ENCODE measurements around the gene PPP1R9B.
A peak's percentile ranks its signal among the peaks of the same experiment; 100 is the strongest.

Gene PPP1R9B

DNA sequence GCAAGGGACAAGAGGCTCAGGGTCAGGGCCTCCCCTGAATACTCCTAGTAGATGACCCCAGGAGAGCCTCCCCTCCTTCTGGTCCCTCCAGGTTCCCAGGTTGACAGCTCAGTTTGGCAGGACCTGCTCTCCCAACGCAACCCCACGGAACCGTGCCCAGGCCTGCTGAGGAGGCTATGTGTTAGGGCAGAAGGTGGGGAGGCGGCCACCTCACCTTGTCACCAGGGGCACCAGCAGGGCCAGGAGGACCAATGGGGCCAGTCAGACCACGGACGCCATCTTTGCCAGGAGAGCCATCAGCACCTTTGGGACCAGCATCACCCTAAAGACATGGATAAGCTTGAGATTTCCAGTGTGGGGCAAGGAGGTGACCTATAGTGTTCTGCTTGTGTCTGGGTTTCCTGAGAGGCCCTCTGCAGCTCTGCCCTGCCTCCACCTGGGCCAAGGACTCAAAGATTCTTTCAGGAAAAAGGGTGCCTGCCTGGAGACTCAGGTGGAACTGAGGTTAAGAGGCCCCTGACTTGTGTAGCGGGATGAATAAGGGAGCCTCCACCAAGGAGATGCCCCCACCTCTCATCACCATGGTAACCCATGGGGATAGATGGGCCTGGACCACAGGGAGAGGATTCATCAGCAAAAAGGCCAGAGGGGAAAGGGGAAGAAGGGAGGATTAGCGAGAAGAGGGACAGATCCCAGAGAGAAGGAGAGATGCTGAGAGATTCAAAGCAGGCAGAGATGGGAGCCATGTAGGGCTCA lies 40.3 kb upstream of the PPP1R9B start:
- no peak overlapping the region for H3K4me3 ChIP-seq (ENCODE audit: low read length)
- no peak for TF ChIP-seq ZNF274 (IDR thresholded peaks at IDR 0.05; ENCODE audit: low read depth, low read length)

GRCh38 chr17:50190293-50190602 lies 39.8 kb upstream of the PPP1R9B start:
- TF ChIP-seq ZNF274 (IDR thresholded peaks at IDR 0.05; ENCODE audit: low read depth, low read length), result no peak

DNA sequence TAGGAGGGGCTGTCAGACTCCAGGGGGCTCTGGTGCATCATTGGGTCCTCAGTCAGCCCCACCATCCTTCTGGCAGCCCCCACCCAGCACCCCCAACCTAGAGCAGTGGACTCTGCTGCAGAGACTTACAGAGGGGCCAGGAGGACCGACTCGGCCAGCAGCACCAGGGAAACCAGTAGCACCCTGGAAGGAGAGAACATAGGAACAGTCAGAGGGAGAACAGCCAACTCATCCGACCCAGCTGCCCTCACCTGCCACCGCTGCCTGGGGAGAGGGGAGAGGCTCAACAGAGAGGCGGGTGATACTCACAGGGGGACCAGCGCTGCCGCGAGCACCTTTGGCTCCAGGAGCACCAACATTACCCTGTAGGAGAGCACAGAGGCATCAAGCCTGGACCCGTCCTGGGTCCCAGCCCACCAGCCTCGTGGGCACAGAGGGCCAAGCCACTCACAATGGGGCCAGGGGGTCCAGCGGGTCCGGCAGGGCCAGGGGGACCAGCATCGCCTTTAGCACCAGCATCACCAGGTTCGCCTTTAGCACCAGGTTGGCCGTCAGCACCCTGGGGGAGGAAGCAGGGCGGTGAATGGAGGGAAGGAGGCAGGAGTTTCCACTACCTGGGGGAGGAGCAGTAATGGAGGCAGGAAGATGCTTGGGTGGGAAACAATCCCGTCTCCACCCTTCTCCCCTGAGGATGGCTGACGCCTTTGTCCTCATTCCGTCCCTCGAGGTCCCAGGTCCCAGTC lies 39.2 kb upstream of the PPP1R9B start:
- TF ChIP-seq ZNF274 (IDR thresholded peaks at IDR 0.05; ENCODE audit: low read depth, low read length), result no peak
- H3K4me3 ChIP-seq (ENCODE audit: low read length), result no peak overlapping the region

More at GRCh38 chr17:50190293-50190602, 39.8 kb upstream of the PPP1R9B start:
- no peak overlapping the region for H3K4me3 ChIP-seq (ENCODE audit: low read length)

DNA sequence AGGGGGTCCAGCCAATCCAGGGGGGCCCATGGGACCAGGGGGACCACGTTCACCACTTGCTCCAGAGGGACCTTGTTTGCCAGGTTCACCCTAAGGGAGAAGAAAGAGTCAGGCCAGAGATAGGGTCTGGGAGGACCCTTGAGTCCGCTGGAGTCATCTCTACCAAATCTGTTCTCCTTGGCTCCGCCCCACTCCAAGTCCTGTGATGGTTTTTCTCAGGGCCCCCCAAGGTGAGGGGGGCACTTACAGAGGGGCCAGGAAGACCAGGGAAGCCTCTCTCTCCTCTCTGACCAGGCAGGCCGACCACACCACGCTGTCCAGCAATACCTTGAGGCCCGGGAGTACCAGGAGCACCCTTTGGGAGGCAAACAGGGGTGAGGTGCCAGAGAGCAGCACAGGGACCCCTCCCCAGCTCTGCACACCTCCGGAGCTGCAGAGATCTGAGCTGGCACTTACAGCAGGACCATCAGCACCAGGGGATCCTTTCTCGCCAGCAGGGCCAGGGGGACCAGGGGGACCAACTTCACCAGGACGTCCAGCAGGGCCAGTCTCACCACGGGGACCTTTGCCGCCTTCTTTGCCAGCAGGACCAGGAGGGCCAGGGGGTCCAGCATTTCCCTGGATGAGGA lies 38.6 kb upstream of the PPP1R9B start:
- no peak overlapping the region for H3K4me3 ChIP-seq (ENCODE audit: low read length)
- TF ChIP-seq ZNF274 (IDR thresholded peaks at IDR 0.05; ENCODE audit: low read depth, low read length), result no peak

DNA sequence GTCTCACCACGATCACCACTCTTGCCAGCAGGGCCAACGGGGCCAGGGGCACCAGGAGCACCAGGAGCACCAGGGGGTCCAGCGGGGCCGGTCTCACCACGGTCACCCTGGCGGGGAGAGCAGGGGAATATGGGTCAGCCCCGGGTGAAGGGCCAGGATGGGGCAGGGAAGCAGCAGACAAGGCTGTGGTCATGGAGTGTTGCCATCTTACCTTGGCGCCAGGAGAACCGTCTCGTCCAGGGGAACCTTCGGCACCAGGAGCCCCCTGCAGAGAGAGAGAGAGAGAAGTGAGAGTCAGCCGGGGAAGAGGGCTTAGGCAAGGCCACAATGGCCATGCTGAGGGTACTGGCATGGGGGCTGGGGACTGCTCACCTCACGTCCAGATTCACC lies 38.0 kb upstream of the PPP1R9B start:
- TF ChIP-seq ZNF274 (IDR thresholded peaks at IDR 0.05; ENCODE audit: low read depth, low read length), result no peak
- no peak overlapping the region for H3K4me3 ChIP-seq (ENCODE audit: low read length)

DNA sequence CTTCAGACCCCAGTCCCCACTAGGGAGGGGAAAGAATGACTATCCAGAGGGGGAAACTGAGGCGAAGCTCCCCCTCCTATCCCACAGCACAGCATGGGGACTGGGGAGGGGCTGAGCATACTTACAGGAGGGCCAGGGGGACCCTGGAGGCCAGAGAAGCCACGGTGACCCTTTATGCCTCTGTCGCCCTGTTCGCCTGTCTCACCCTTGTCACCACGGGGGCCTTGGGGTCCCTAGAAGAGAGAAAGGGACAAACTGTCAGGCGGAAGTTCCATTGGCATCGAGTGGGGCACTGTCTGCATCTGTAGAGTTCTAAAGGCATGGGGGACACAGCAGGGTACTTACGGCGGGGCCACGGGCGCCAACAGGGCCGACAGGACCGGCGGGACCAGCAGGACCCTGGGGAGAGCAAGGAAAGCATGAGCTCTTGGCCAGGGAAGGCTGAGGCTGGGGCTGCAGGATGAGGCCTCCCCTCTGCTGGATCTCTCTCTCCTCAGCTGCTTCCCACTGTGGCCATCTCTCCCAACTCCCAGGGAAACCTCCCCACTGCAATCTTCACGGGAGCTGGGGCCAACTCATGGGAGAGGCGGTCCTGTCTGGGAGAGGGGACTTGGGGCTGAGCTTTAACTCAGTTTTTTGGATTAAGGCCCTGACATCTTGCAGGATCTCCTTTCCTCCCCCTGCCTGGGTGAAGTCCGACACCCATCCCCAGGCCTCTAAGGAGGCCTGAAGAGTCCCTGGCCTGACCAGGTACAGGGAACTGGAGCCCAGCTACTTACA lies 37.5 kb upstream of the PPP1R9B start:
- TF ChIP-seq ZNF274 (IDR thresholded peaks at IDR 0.05; ENCODE audit: low read depth, low read length), result no peak
- H3K4me3 ChIP-seq (ENCODE audit: low read length), result no peak overlapping the region

DNA sequence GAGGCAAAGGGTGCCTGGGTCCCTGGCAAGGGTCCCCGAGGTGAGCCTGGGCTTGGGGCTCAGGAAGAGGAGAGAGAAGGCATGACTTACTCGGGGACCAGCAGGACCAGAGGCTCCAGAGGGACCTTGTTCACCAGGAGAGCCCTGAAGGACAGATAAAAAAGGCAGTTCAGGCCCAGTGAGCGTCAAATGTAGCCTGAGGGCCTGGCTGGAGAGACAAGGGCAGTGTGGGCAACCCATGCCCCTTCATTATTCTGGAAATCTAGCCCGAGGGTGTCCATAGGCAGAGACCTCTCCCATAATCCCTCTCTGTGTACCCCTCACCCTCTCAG lies 36.9 kb upstream of the PPP1R9B start:
- no peak for TF ChIP-seq ZNF274 (IDR thresholded peaks at IDR 0.05; ENCODE audit: low read depth, low read length)
- H3K4me3 ChIP-seq (ENCODE audit: low read length), result no peak overlapping the region

GRCh38 chr17:50186661-50187393 lies 36.4 kb upstream of the PPP1R9B start:
- H3K4me3 ChIP-seq (ENCODE audit: low read length), result no peak overlapping the region
- no peak for TF ChIP-seq ZNF274 (IDR thresholded peaks at IDR 0.05; ENCODE audit: low read depth, low read length)

GRCh38 chr17:50185631-50186471 lies 35.4 kb upstream of the PPP1R9B start:
- TF ChIP-seq ZNF274 (IDR thresholded peaks at IDR 0.05; ENCODE audit: low read depth, low read length), result no peak
- no peak overlapping the region for H3K4me3 ChIP-seq (ENCODE audit: low read length)

- no peak for TF ChIP-seq ZNF274 (IDR thresholded peaks at IDR 0.05; ENCODE audit: low read depth, low read length)
- peak overlapping the region; percentile 11; the same call in 1 of the 2 replicates for H3K4me3 ChIP-seq (ENCODE audit: low read length)
Observed at GRCh38 chr17:50184611-50185398, 34.3 kb upstream of the PPP1R9B start.

DNA sequence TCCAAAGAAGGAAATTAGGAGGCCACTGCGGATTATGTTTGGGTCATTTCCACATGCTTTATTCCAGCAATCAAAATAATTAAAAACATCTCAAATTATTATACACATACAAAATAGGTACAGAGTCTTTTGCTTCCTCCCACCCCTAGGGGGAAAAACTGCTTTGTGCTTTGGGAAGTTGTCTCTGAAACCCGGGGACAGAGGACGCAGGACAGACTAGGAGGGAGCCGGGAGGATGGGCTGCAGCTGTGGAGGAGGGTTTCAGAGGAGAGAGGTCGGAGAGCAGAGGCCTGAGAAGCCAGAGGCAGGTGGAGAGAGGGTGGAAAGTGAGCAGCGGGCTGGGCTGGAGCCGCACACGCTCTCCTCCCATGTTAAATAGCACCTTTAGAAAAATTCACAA lies 33.6 kb upstream of the PPP1R9B start:
- no peak for TF ChIP-seq ZNF274 (IDR thresholded peaks at IDR 0.05; ENCODE audit: low read depth, low read length)
- H3K4me3 ChIP-seq (ENCODE audit: low read length), result no peak overlapping the region; the same call in 1 of the 2 replicates

GRCh38 chr17:50183421-50183994 lies 33.0 kb upstream of the PPP1R9B start:
- no peak for TF ChIP-seq ZNF274 (IDR thresholded peaks at IDR 0.05; ENCODE audit: low read depth, low read length)
- H3K4me3 ChIP-seq (ENCODE audit: low read length), result no peak overlapping the region; the same call in 1 of the 2 replicates
